HCT116 (cell line): ENCODE results near the gene PRDM12.

Experiments used
- CTCF ChIP-seq, 3 experiments: fragments of 200-600 bp in 1 of 3; sonication (generic) in 1 of 3; IDR thresholded peaks in 2 of 3; conservative IDR thresholded peaks in 1 of 3; 2 replicates each; pipeline ENCODE4 v1.5.1; 2012 to 2017; ENCODE audit warnings: low read depth in 2 of 3, low read length in 2 of 3, antibody characterized with exemption in 1 of 3, borderline replicate concordance in 1 of 3, control low read depth in 1 of 3, mild to moderate bottlenecking in 1 of 3, mixed read lengths in 1 of 3, mixed run types in 1 of 3, moderate library complexity in 1 of 3; ENCODE audit not compliant: insufficient read depth in 1 of 3
- POLR2A ChIP-seq: IDR thresholded peaks from 2 replicates; pipeline ENCODE4 v1.7.0; 2011; ENCODE audit warnings: borderline replicate concordance; ENCODE audit not compliant: insufficient read depth, insufficient read length; ENCODE audit errors: extremely low read depth
- POLR2AphosphoS5 ChIP-seq: IDR thresholded peaks from 2 replicates; pipeline ENCODE4 v1.6.1; 2011; ENCODE audit warnings: mild to moderate bottlenecking, low read depth, low read length, moderate library complexity
- REST ChIP-seq: IDR thresholded peaks from 2 replicates; pipeline ENCODE4 v1.6.1; 2012; ENCODE audit warnings: low read depth
- TCF7L2 ChIP-seq: IDR thresholded peaks from 2 replicates; pipeline ENCODE4 v1.7.0; 2011; ENCODE audit warnings: borderline replicate concordance, inconsistent platforms; ENCODE audit not compliant: insufficient read depth, insufficient read length; ENCODE audit errors: extremely low read depth

GRCh38 chr9:130677252-130677651 is 12.9 kb downstream of the PRDM12 start:
- TF ChIP-seq REST, result no peak
- TF ChIP-seq POLR2A, result no peak
- no peak for TF ChIP-seq CTCF (IDR thresholded peaks at IDR 0.05 in 2 of 3, conservative IDR thresholded peaks at IDR 0.05 in 1 of 3; ENCODE audit: borderline replicate concordance in 1 of 3, insufficient read depth in 1 of 3, low read depth in 2 of 3, low read length in 2 of 3)
- no peak for TF ChIP-seq POLR2AphosphoS5
- no peak for TF ChIP-seq TCF7L2
